ENCODE data around the gene TXLNA.

Gene TXLNA

DNA sequence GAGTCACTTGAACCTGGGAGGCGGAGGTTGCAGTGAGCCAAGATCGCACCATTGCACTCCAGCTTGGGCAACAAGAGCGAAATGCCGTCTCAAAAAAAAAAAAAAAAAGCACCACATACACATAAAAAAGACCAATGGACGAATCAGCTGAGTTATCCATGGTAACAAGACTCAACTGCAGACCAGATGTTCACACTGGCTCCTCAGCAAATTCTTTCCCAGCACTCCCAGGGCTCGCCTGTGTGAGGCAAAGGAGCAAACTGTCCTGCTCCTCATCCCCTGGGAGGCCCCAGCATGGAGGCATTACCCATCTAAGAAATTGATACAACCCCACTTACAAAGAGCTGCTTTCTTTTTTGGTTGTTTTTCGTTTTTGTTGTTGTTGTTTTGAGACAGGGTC, 39.5 kb downstream of the TXLNA start:
- no peak overlapping the region for H3K27ac ChIP-seq
- no peak for TF ChIP-seq CTCF (conservative IDR thresholded peaks at IDR 0.05)

- peak overlapping the region; percentile 77; the same call in 1 of the 2 replicates for H3K27ac ChIP-seq
Observed at GRCh38 chr1:32220746-32221580, 41.5 kb downstream of the TXLNA start.

GRCh38 chr1:32221581-32221979, 42.1 kb downstream of the TXLNA start:
- TF ChIP-seq CTCF (conservative IDR thresholded peaks at IDR 0.05): no peak
- peak overlapping the region; percentile 77; the same call in 1 of the 2 replicates for H3K27ac ChIP-seq

More at GRCh38 chr1:32220746-32221580, 41.5 kb downstream of the TXLNA start:
- TF ChIP-seq CTCF (conservative IDR thresholded peaks at IDR 0.05): no peak

- TF ChIP-seq CTCF (conservative IDR thresholded peaks at IDR 0.05): no peak
- peak within 1 kb of the TSS; percentile 77 for H3K27ac ChIP-seq
Observed at GRCh38 chr1:32221980-32222755, 42.7 kb downstream of the TXLNA start, which contains the start of the genes EIF3I and TMEM234. Gene EIF3I (plus strand): TSS chr1:32222407. CDS start chr1:32222442, 35 bp downstream. Gene TMEM234 (minus strand): TSS chr1:32222353. CDS start chr1:32222322, 31 bp downstream.

DNA sequence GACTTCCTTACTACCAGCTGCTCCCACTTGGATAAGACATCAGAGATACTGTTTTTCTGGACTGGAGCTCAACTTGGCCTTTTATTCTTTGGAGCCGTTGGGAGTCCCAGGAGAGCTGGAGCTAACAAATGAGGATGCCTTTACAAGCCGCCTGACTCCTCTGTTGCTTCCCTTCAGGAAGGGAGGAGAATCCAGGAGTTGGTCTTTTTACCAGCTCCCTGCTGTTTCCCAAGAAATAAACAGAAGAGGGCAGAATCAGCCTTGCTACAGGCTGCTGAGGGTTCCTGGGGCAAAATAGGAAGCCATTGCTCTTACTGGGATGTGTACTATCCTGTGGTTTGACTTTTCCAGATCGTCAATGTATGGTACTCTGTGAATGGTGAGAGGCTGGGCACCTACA, 44.2 kb downstream of the TXLNA start:
- TF ChIP-seq CTCF (conservative IDR thresholded peaks at IDR 0.05): no peak
- peak overlapping the region; percentile 77 for H3K27ac ChIP-seq

DNA sequence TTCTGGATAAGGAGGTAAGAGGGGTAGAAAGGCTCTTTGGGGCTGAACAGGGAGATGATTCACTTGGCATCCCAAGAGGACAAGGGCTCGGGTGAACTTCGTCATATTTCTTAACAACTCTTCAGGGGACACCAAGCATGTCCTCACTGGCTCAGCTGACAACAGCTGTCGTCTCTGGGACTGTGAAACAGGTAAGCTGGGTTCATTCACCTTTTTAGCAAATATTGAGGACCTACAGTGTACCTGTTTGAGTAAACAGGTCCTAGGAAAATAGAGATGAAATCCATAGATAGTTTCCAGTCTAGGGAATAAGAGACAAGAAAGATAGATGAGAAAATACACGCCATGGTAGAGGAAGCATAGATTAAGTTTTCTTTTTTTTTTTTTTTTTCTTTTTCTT, 44.8 kb downstream of the TXLNA start:
- TF ChIP-seq CTCF (conservative IDR thresholded peaks at IDR 0.05): no peak
- peak overlapping the region; percentile 77 for H3K27ac ChIP-seq

GRCh38 chr1:32228771-32229170, 49.3 kb downstream of the TXLNA start:
- TF ChIP-seq CTCF (conservative IDR thresholded peaks at IDR 0.05): no peak
- no peak overlapping the region for H3K27ac ChIP-seq

Measured in VCaP (cell line).